GM12891 (cell line): ENCODE results near the gene EXD3.

Source experiments
- POLR2A ChIP-seq: IDR thresholded peaks from 2 replicates; pipeline ENCODE4 v1.6.1; 2011; ENCODE audit warnings: low read depth, low read length, control low read depth
- POLR2AphosphoS5 ChIP-seq: IDR thresholded peaks from 2 replicates; pipeline ENCODE4 v1.6.1; 2011; ENCODE audit warnings: low read depth, low read length, control low read depth

DNA sequence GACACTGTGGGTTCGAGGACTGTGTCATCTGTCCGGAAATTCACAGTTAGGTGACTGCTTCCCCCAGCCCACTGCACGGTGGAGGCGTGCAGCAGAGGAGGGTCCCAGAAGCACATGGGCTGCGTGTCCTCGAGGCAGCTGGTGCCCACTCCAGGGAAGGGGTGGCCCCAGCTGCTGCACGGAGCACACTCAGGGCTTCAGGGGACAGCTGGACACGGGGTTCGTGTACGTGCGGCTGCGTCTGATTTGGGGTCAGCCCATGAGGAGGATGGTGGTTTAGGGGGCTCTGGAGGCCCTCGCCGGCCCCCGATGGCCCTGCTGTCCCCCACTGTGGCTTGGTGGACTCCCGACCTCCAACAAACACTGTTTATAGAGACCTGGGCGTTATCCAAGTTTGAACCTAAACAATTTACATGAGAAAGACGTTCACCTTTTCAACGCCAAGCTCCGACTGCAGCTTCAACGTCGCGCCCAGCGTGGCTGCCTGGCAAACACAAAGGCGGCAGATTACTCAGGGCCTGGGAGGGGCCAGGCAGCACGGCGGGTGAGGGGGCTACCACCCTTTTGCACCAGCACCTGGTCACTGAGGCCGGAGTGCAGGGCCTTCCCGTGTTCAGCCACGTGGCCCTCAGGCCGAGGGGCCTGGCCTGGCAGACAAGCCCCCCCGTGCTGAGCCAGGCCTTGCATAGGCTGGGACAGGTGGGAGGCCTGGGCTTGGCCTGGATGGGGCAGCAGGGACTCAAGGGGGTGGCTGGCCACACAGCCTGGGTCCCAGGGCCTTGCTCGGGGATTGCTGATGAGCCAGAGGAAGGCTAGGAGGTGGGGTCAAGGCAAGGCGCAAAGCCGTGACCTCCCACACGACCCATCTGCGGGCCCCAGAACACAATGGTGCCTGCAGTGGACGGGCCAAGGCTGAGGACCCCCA is 55.2 kb downstream of the EXD3 start:
- TF ChIP-seq POLR2A = no peak
- TF ChIP-seq POLR2AphosphoS5 = no peak
